A673 (cell line): ENCODE data around the gene CYP24A1.

Experiments
- EZH2 ChIP-seq: fragments of 200-600 bp; sonication (generic); IDR thresholded peaks from 2 replicates; pipeline ENCODE4 v1.6.1; 2017; ENCODE audit warnings: borderline replicate concordance, low read depth, mild to moderate bottlenecking, mixed read lengths, antibody characterized with exemption, low read length; ENCODE audit not compliant: poor library complexity, severe bottlenecking
- TF ChIP-seq, protein P1 (sequence below): fragments of 300-800, 200-600 bp; sonication (generic); conservative IDR thresholded peaks from 2 replicates; pipeline ENCODE4 v1.5.1; 2017; ENCODE audit warnings: low read depth, mild to moderate bottlenecking, antibody characterized with exemption, low read length, moderate library complexity, mixed read lengths

DNA sequence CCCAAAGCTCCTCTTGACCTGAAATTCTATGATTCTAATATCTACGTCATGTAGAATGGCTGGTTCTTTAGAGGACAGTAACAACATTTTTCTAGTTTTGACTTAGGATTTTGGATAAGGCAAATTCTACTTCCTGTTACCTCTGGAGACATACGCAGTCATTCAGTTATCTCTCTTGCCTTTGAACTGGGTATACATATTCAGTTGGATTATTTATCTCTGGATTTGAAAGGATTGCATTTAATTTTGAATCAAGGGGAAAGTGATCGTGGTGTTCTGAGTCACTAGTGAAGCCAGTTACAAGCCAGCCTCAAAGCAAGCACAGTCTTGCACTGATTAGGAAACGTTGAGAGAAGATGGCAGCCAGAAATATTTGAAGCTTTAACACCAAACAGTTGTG is 68.1 kb downstream of the CYP24A1 start:
- TF ChIP-seq, protein P1, sequence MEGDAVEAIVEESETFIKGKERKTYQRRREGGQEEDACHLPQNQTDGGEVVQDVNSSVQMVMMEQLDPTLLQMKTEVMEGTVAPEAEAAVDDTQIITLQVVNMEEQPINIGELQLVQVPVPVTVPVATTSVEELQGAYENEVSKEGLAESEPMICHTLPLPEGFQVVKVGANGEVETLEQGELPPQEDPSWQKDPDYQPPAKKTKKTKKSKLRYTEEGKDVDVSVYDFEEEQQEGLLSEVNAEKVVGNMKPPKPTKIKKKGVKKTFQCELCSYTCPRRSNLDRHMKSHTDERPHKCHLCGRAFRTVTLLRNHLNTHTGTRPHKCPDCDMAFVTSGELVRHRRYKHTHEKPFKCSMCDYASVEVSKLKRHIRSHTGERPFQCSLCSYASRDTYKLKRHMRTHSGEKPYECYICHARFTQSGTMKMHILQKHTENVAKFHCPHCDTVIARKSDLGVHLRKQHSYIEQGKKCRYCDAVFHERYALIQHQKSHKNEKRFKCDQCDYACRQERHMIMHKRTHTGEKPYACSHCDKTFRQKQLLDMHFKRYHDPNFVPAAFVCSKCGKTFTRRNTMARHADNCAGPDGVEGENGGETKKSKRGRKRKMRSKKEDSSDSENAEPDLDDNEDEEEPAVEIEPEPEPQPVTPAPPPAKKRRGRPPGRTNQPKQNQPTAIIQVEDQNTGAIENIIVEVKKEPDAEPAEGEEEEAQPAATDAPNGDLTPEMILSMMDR, result no peak
- no peak for TF ChIP-seq EZH2
